ENCODE results near the gene LKAAEAR1.

GRCh38 chr20:64077876-64078551 is 6.2 kb downstream of the LKAAEAR1 start:
- TF ChIP-seq CTCF (IDR thresholded peaks at IDR 0.05) (no peak), POLR2A (IDR thresholded peaks at IDR 0.05) (no peak)

Measured in Peyer's patch (tissue), 4 donors.